Myocyte (in vitro differentiated cells): ENCODE data around the gene UVSSA. TPM values are rescaled to one million over a fixed set of nuclear protein-coding genes. Genes with fewer than 3 reads are reported as not detected.
A peak's percentile ranks its signal among the peaks of the same experiment; 100 is the strongest.
"Not testable (repeated sequence)": the region's sequence is repeated elsewhere in the genome, so short reads cannot be mapped to it uniquely, and the experiment has no call there.

Experiments
- DNase-seq: peaks from one replicate; pipeline ENCODE4 v3.0.0-alpha.2; 2012; ENCODE audit warnings: low read depth
- total RNA-seq: library from RNA; depleted of rRNA; stranded (reverse); fragments of >200 nt; gene quantifications from 2 replicates; pipeline ENCODE4 v1.2.3, GENCODE V29; 2014

The UVSSA gene
- total RNA-seq, 1 donor from 2014 or later = 7.9 TPM

- DNase-seq = no peak
Observed at GRCh38 chr4:1315836-1316536, 31.0 kb upstream of the UVSSA start.

- DNase-seq = no peak
Observed at GRCh38 chr4:1316537-1317168, 30.4 kb upstream of the UVSSA start.

- DNase-seq = no peak
Observed at GRCh38 chr4:1317177-1318045, 29.6 kb upstream of the UVSSA start.

- DNase-seq = no peak
Observed at GRCh38 chr4:1318046-1318375, 29.0 kb upstream of the UVSSA start.

- no peak for DNase-seq
Observed at GRCh38 chr4:1318488-1319213, 28.4 kb upstream of the UVSSA start.

GRCh38 chr4:1321486-1321885 lies 25.5 kb upstream of the UVSSA start:
- DNase-seq = no peak

GRCh38 chr4:1321946-1322650 lies 24.9 kb upstream of the UVSSA start:
- no peak for DNase-seq

- DNase-seq = no peak
Observed at GRCh38 chr4:1323280-1323634, 23.8 kb upstream of the UVSSA start.

GRCh38 chr4:1323635-1324442 lies 23.2 kb upstream of the UVSSA start:
- peak; percentile 87 for DNase-seq

- not testable (repeated sequence) for DNase-seq
Observed at GRCh38 chr4:1324443-1325175, 22.4 kb upstream of the UVSSA start.

GRCh38 chr4:1325176-1325480 lies 21.9 kb upstream of the UVSSA start:
- no peak for DNase-seq

- no peak for DNase-seq
Observed at GRCh38 chr4:1325681-1326635, 21.1 kb upstream of the UVSSA start.

- no peak for DNase-seq
Observed at GRCh38 chr4:1326751-1327525, 20.1 kb upstream of the UVSSA start.

GRCh38 chr4:1327526-1328266 lies 19.3 kb upstream of the UVSSA start:
- DNase-seq = no peak

GRCh38 chr4:1328267-1329155 lies 18.5 kb upstream of the UVSSA start:
- DNase-seq = no peak
